Measurements from ENCODE around the gene GPR146. TPM values are rescaled to one million over a fixed set of nuclear protein-coding genes. Genes with fewer than 3 reads are reported as not detected.

Gene GPR146
- total and polyA plus RNA-seq, 9 of the 15 experiments (the other 6 are each of a cell fraction or from before 2014, with no cell fraction given): 0.22 to 3.6 (median 0.64) TPM; not detected in 2

DNA sequence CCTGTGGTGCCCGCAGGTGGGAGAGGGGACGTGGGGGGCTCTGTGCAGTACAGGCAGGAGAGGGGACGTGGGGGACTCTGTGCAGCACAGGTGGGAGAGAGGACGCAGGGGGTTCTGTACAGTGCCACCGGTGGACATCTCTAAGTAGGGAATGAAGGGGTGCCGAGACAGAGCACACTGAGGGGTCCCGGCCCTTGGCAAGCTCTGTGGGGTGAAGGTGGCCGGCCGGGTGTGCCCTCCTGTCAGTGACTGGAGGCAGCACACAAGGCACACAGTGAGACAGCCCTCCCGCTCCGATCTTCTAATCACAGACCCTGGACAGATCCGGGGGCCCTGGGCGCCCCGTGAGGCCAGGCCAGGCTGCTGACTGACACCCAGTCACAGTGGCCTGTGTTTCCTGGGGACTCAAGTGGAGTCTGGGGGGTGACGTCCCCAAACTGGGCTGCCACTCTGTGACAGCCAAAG lies 11.2 kb downstream of the GPR146 start (continued):
- TF ChIP-seq, protein P1, sequence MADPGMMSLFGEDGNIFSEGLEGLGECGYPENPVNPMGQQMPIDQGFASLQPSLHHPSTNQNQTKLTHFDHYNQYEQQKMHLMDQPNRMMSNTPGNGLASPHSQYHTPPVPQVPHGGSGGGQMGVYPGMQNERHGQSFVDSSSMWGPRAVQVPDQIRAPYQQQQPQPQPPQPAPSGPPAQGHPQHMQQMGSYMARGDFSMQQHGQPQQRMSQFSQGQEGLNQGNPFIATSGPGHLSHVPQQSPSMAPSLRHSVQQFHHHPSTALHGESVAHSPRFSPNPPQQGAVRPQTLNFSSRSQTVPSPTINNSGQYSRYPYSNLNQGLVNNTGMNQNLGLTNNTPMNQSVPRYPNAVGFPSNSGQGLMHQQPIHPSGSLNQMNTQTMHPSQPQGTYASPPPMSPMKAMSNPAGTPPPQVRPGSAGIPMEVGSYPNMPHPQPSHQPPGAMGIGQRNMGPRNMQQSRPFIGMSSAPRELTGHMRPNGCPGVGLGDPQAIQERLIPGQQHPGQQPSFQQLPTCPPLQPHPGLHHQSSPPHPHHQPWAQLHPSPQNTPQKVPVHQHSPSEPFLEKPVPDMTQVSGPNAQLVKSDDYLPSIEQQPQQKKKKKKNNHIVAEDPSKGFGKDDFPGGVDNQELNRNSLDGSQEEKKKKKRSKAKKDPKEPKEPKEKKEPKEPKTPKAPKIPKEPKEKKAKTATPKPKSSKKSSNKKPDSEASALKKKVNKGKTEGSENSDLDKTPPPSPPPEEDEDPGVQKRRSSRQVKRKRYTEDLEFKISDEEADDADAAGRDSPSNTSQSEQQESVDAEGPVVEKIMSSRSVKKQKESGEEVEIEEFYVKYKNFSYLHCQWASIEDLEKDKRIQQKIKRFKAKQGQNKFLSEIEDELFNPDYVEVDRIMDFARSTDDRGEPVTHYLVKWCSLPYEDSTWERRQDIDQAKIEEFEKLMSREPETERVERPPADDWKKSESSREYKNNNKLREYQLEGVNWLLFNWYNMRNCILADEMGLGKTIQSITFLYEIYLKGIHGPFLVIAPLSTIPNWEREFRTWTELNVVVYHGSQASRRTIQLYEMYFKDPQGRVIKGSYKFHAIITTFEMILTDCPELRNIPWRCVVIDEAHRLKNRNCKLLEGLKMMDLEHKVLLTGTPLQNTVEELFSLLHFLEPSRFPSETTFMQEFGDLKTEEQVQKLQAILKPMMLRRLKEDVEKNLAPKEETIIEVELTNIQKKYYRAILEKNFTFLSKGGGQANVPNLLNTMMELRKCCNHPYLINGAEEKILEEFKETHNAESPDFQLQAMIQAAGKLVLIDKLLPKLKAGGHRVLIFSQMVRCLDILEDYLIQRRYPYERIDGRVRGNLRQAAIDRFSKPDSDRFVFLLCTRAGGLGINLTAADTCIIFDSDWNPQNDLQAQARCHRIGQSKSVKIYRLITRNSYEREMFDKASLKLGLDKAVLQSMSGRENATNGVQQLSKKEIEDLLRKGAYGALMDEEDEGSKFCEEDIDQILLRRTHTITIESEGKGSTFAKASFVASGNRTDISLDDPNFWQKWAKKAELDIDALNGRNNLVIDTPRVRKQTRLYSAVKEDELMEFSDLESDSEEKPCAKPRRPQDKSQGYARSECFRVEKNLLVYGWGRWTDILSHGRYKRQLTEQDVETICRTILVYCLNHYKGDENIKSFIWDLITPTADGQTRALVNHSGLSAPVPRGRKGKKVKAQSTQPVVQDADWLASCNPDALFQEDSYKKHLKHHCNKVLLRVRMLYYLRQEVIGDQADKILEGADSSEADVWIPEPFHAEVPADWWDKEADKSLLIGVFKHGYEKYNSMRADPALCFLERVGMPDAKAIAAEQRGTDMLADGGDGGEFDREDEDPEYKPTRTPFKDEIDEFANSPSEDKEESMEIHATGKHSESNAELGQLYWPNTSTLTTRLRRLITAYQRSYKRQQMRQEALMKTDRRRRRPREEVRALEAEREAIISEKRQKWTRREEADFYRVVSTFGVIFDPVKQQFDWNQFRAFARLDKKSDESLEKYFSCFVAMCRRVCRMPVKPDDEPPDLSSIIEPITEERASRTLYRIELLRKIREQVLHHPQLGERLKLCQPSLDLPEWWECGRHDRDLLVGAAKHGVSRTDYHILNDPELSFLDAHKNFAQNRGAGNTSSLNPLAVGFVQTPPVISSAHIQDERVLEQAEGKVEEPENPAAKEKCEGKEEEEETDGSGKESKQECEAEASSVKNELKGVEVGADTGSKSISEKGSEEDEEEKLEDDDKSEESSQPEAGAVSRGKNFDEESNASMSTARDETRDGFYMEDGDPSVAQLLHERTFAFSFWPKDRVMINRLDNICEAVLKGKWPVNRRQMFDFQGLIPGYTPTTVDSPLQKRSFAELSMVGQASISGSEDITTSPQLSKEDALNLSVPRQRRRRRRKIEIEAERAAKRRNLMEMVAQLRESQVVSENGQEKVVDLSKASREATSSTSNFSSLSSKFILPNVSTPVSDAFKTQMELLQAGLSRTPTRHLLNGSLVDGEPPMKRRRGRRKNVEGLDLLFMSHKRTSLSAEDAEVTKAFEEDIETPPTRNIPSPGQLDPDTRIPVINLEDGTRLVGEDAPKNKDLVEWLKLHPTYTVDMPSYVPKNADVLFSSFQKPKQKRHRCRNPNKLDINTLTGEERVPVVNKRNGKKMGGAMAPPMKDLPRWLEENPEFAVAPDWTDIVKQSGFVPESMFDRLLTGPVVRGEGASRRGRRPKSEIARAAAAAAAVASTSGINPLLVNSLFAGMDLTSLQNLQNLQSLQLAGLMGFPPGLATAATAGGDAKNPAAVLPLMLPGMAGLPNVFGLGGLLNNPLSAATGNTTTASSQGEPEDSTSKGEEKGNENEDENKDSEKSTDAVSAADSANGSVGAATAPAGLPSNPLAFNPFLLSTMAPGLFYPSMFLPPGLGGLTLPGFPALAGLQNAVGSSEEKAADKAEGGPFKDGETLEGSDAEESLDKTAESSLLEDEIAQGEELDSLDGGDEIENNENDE (IDR thresholded peaks at IDR 0.05; ENCODE audit: low read depth, low read length): no peak
- TF ChIP-seq ZNF316 (IDR thresholded peaks at IDR 0.05) (no peak), TAF9B (IDR thresholded peaks at IDR 0.05; ENCODE audit: partially characterized antibody) (no peak), ZNF282 (CRISPR knock-in tag; IDR thresholded peaks at IDR 0.05) (no peak), YY1 (IDR thresholded peaks at IDR 0.05; ENCODE audit: borderline replicate concordance in 1 of 3, control insufficient read depth in 1 of 3, extremely low read depth in 1 of 3, insufficient read depth in 3 of 3, insufficient read length in 1 of 3, insufficient replicate concordance in 2 of 3, low read depth in 1 of 3, low read length in 2 of 3) (no peak), HDGF (IDR thresholded peaks at IDR 0.05) (0 out of 2 replicates have a peak, but pooled peaks have one; percentile 35), ZNF354B (CRISPR knock-in tag; IDR thresholded peaks at IDR 0.05) (no peak), TAF7 (tag; IDR thresholded peaks at IDR 0.05) (no peak), ZNF23 (CRISPR knock-in tag; IDR thresholded peaks at IDR 0.05) (no peak), ZNF24 (IDR thresholded peaks at IDR 0.05) (no peak), NR3C1 (CRISPR knock-in tag; IDR thresholded peaks at IDR 0.05) (no peak), FOXO4 (CRISPR knock-in tag; IDR thresholded peaks at IDR 0.05) (no peak)
- TF ChIP-seq, protein P2, sequence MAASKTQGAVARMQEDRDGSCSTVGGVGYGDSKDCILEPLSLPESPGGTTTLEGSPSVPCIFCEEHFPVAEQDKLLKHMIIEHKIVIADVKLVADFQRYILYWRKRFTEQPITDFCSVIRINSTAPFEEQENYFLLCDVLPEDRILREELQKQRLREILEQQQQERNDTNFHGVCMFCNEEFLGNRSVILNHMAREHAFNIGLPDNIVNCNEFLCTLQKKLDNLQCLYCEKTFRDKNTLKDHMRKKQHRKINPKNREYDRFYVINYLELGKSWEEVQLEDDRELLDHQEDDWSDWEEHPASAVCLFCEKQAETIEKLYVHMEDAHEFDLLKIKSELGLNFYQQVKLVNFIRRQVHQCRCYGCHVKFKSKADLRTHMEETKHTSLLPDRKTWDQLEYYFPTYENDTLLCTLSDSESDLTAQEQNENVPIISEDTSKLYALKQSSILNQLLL (CRISPR knock-in tag; IDR thresholded peaks at IDR 0.05; ENCODE audit: borderline replicate concordance): no peak
- TF ChIP-seq, protein P3, sequence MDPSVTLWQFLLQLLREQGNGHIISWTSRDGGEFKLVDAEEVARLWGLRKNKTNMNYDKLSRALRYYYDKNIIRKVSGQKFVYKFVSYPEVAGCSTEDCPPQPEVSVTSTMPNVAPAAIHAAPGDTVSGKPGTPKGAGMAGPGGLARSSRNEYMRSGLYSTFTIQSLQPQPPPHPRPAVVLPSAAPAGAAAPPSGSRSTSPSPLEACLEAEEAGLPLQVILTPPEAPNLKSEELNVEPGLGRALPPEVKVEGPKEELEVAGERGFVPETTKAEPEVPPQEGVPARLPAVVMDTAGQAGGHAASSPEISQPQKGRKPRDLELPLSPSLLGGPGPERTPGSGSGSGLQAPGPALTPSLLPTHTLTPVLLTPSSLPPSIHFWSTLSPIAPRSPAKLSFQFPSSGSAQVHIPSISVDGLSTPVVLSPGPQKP (CRISPR knock-in tag; IDR thresholded peaks at IDR 0.05): no peak
